NCI-H1930 (cell line): ENCODE data around the gene ST3GAL5.
"Not testable (repeated sequence)": the region's sequence is repeated elsewhere in the genome, so short reads cannot be mapped to it uniquely, and the experiment has no call there.

Source experiments
- DNase-seq, 2 experiments: peaks; one replicate each; lab custom pipeline; 2025; lab: John Stamatoyannopoulos, UW

The ST3GAL5 gene

GRCh38 chr2:85888684-85889626 lies at the start of gene ST3GAL5:
ST3GAL5 (minus strand) TSS chr2:85888990; CDS start chr2:85888905, 85 bp downstream.
- peak; percentile 75 to 92 for DNase-seq

GRCh38 chr2:85938456-85938855 lies 49.7 kb upstream of the ST3GAL5 start:
- no peak for DNase-seq

- DNase-seq: no peak
Measured at GRCh38 chr2:85937069-85937439, 48.3 kb upstream of the ST3GAL5 start.

- DNase-seq: no peak
Measured at GRCh38 chr2:85936421-85937068, 47.8 kb upstream of the ST3GAL5 start.

- no peak for DNase-seq
Measured at GRCh38 chr2:85935746-85936208, 47.0 kb upstream of the ST3GAL5 start.

- no peak for DNase-seq
Measured at GRCh38 chr2:85935170-85935745, 46.5 kb upstream of the ST3GAL5 start.

GRCh38 chr2:85933753-85934594 lies 45.2 kb upstream of the ST3GAL5 start:
- DNase-seq: no peak

- DNase-seq: not testable (repeated sequence)
Measured at GRCh38 chr2:85931151-85931550, 42.4 kb upstream of the ST3GAL5 start.

GRCh38 chr2:85930129-85931124 lies 41.6 kb upstream of the ST3GAL5 start:
- DNase-seq: no peak

- no peak for DNase-seq
Measured at GRCh38 chr2:85929096-85930050, 40.6 kb upstream of the ST3GAL5 start.

GRCh38 chr2:85926931-85927661 lies 38.3 kb upstream of the ST3GAL5 start:
- no peak for DNase-seq

GRCh38 chr2:85926526-85926925 lies 37.7 kb upstream of the ST3GAL5 start:
- DNase-seq: no peak

GRCh38 chr2:85925216-85925671 lies 36.5 kb upstream of the ST3GAL5 start:
- DNase-seq: no peak

GRCh38 chr2:85924522-85924921 lies 35.7 kb upstream of the ST3GAL5 start:
- DNase-seq: no peak

- no peak for DNase-seq
Measured at GRCh38 chr2:85922199-85922598, 33.4 kb upstream of the ST3GAL5 start.

- no peak for DNase-seq
Measured at GRCh38 chr2:85921659-85922058, 32.9 kb upstream of the ST3GAL5 start.

GRCh38 chr2:85920810-85921545 lies 32.2 kb upstream of the ST3GAL5 start:
- no peak for DNase-seq
